ENCODE data around the gene ACAT2. TPM values are rescaled to one million over a fixed set of nuclear protein-coding genes. Genes with fewer than 3 reads are reported as not detected.
A peak's percentile ranks its signal among the peaks of the same experiment; 100 is the strongest.
"Not testable (repeated sequence)": the region's sequence is repeated elsewhere in the genome, so short reads cannot be mapped to it uniquely, and the experiment has no call there.

The ACAT2 gene
- total RNA-seq, 1 donor from 2014 or later = 5.2 TPM

DNA sequence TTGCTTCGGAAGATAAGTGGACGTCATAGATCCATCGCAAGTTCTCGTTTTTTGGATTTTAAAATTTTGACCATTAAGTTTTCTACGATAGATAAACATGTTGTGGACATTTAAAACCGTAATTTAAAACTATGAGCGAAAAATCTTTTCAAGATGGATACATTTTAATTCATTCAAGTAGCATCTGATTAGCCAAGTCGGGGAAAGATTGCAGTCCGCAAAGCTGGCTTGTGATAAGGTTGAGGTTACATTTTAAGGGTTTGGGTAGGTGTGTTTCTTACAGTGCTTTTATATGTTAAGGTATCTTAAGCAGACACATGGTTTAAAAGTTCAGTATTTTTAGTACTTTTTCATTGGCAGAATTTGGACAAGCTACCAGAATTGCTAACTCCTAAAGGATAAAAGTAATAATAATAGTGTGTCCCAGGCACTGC is 33.3 kb upstream of the ACAT2 start:
- peaks cover 29 to 35% (median 32%) of the 10 kb centered on the region in 3 donors for H3K4me1 ChIP-seq (ENCODE audit: control insufficient read depth in 3 of 3, insufficient read depth in 3 of 3, low read length in 3 of 3)
- H3K27ac ChIP-seq (ENCODE audit: low read depth, low read length) = peak overlapping the region; percentile 98
- H3K9ac ChIP-seq (ENCODE audit: low read depth in 1 of 3, low read length in 3 of 3) = peak overlapping the region; percentile 94 to 98 (median 95)
- H3K36me3 ChIP-seq (ENCODE audit: control insufficient read depth in 3 of 3, insufficient read depth in 3 of 3, low read length in 3 of 3) = no peaks in the 10 kb centered on the region
- H3K4me3 ChIP-seq (ENCODE audit: low read length in 3 of 3) = peak overlapping the region; percentile 83 to 95 (median 86)
- H3K9me3 ChIP-seq (ENCODE audit: control insufficient read depth in 3 of 3, low read length in 3 of 3) = no peaks in the 10 kb centered on the region
- no peaks in the 10 kb centered on the region for H3K27me3 ChIP-seq (ENCODE audit: control insufficient read depth in 3 of 3, insufficient read depth in 3 of 3, low read length in 3 of 3)

DNA sequence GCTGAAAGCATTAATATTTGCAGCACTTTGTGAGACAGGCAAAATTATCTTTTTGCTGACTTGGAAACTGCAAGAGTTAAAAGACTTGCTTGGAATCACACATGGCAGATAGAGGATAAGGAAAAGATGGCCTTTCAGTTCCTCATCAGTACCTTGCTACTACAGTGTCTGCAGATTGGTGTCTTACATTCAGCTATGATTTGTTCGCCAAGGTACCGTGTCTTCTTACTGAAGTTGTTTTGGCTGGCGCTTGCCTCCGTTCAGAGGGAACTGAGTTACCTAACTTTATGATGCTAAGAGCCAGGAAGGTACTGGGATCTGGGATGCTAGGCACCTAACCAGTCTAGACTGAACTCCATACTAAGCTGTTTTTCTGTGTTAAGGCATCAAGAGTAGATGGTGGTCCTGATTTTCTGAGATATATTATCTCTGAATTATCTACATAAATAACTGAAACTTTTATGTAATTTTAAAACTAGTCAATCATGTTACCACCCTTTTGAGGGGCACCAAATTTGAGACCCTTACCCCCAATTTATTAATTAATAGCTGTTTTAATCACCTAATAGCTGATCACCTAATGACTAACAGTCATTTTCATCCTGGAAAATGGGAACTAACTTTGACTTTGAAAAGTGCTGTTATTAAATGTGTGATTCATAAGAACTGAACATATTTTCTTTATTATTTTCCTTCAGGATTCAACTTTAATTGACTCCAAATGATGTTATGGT is 32.1 kb upstream of the ACAT2 start:
- peak overlapping the region; percentile 23 to 55 (median 47) for H3K4me3 ChIP-seq (ENCODE audit: low read length in 3 of 3)
- H3K4me1 ChIP-seq (ENCODE audit: control insufficient read depth in 3 of 3, insufficient read depth in 3 of 3, low read length in 3 of 3) = peaks cover 29 to 35% (median 32%) of the 10 kb centered on the region in 3 donors
- no peak overlapping the region for H3K9ac ChIP-seq (ENCODE audit: low read depth in 1 of 3, low read length in 3 of 3)
- H3K27me3 ChIP-seq (ENCODE audit: control insufficient read depth in 3 of 3, insufficient read depth in 3 of 3, low read length in 3 of 3) = no peaks in the 10 kb centered on the region
- H3K36me3 ChIP-seq (ENCODE audit: control insufficient read depth in 3 of 3, insufficient read depth in 3 of 3, low read length in 3 of 3) = no peaks in the 10 kb centered on the region
- H3K27ac ChIP-seq (ENCODE audit: low read depth, low read length) = no peak overlapping the region
- H3K9me3 ChIP-seq (ENCODE audit: control insufficient read depth in 3 of 3, low read length in 3 of 3) = no peaks in the 10 kb centered on the region

DNA sequence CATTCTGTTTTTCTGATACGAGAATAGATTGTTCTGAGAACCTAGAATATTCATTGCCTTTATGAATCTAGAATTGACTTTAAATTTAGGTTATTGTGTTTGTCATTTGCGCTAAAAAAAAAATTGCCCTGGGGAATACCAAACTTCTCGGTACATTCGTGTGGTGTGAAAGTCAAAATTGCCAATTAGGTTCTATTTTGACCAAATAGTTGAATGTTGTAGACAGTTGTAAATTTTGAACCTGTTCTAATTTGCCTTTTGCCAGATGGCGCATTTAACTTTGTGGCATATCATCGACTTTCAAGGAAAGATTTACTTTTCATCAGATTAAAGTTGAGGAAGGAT is 31.5 kb upstream of the ACAT2 start:
- Histone ChIP-seq H3K27me3 (ENCODE audit: control insufficient read depth in 3 of 3, insufficient read depth in 3 of 3, low read length in 3 of 3) (no peaks in the 10 kb centered on the region), H3K4me3 (ENCODE audit: low read length in 3 of 3) (no peak overlapping the region), H3K27ac (ENCODE audit: low read depth, low read length) (no peak overlapping the region), H3K9ac (ENCODE audit: low read depth in 1 of 3, low read length in 3 of 3) (no peak overlapping the region), H3K9me3 (ENCODE audit: control insufficient read depth in 3 of 3, low read length in 3 of 3) (no peaks in the 10 kb centered on the region), H3K36me3 (ENCODE audit: control insufficient read depth in 3 of 3, insufficient read depth in 3 of 3, low read length in 3 of 3) (no peaks in the 10 kb centered on the region), H3K4me1 (ENCODE audit: control insufficient read depth in 3 of 3, insufficient read depth in 3 of 3, low read length in 3 of 3) (peaks cover 29 to 32% (median 30%) of the 10 kb centered on the region in 3 donors)

- H3K27me3 ChIP-seq (ENCODE audit: control insufficient read depth in 3 of 3, insufficient read depth in 3 of 3, low read length in 3 of 3); H3K9ac ChIP-seq (ENCODE audit: low read depth in 1 of 3, low read length in 3 of 3); H3K36me3 ChIP-seq (ENCODE audit: control insufficient read depth in 3 of 3, insufficient read depth in 3 of 3, low read length in 3 of 3); H3K4me3 ChIP-seq (ENCODE audit: low read length in 3 of 3); H3K9me3 ChIP-seq (ENCODE audit: control insufficient read depth in 3 of 3, low read length in 3 of 3); H3K27ac ChIP-seq (ENCODE audit: low read depth, low read length): not testable (repeated sequence)
- peaks cover 17 to 23% (median 21%) of the 10 kb centered on the region in 3 donors for H3K4me1 ChIP-seq (ENCODE audit: control insufficient read depth in 3 of 3, insufficient read depth in 3 of 3, low read length in 3 of 3)
Observed at GRCh38 chr6:159732550-159732949, 29.3 kb upstream of the ACAT2 start.

- not testable (repeated sequence) for H3K36me3 ChIP-seq (ENCODE audit: control insufficient read depth in 3 of 3, insufficient read depth in 3 of 3, low read length in 3 of 3); H3K27me3 ChIP-seq (ENCODE audit: control insufficient read depth in 3 of 3, insufficient read depth in 3 of 3, low read length in 3 of 3); H3K4me3 ChIP-seq (ENCODE audit: low read length in 3 of 3); H3K27ac ChIP-seq (ENCODE audit: low read depth, low read length); H3K9ac ChIP-seq (ENCODE audit: low read depth in 1 of 3, low read length in 3 of 3); H3K9me3 ChIP-seq (ENCODE audit: control insufficient read depth in 3 of 3, low read length in 3 of 3)
- peaks cover 17 to 23% (median 21%) of the 10 kb centered on the region in 3 donors for H3K4me1 ChIP-seq (ENCODE audit: control insufficient read depth in 3 of 3, insufficient read depth in 3 of 3, low read length in 3 of 3)
Observed at GRCh38 chr6:159733395-159733794, 28.4 kb upstream of the ACAT2 start.

DNA sequence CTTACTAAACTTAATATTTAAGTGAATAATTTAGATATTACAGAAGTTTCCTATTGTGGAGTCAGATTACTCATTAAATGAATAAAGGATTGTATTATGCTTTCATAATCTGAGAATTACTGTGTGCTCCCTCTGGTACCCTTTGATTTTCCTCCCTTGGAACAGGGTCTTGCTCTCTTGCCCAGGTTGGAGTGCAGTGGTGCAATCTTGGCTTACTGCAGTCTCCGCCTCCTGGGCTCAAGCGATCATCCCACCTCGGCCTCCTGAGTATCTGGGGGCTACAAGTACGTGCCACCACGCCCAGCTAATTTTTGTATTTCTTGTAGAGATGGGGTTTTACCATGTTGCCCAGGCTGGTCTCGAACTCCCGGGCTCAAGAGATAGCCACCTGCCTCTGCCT is 24.9 kb upstream of the ACAT2 start:
- Histone ChIP-seq H3K27me3 (ENCODE audit: control insufficient read depth in 3 of 3, insufficient read depth in 3 of 3, low read length in 3 of 3) (no peaks in the 10 kb centered on the region), H3K27ac (ENCODE audit: low read depth, low read length) (no peak overlapping the region), H3K4me1 (ENCODE audit: control insufficient read depth in 3 of 3, insufficient read depth in 3 of 3, low read length in 3 of 3) (peaks cover 0 to 4% (median under 1%) of the 10 kb centered on the region in 3 donors), H3K4me3 (ENCODE audit: low read length in 3 of 3) (no peak overlapping the region), H3K9ac (ENCODE audit: low read depth in 1 of 3, low read length in 3 of 3) (no peak overlapping the region), H3K9me3 (ENCODE audit: control insufficient read depth in 3 of 3, low read length in 3 of 3) (no peaks in the 10 kb centered on the region), H3K36me3 (ENCODE audit: control insufficient read depth in 3 of 3, insufficient read depth in 3 of 3, low read length in 3 of 3) (peaks cover 4 to 11% (median 9%) of the 10 kb centered on the region in 3 donors)

GRCh38 chr6:159739341-159739740 is 22.5 kb upstream of the ACAT2 start:
- no peaks in the 10 kb centered on the region for H3K27me3 ChIP-seq (ENCODE audit: control insufficient read depth in 3 of 3, insufficient read depth in 3 of 3, low read length in 3 of 3)
- H3K4me1 ChIP-seq (ENCODE audit: control insufficient read depth in 3 of 3, insufficient read depth in 3 of 3, low read length in 3 of 3) = no peaks in the 10 kb centered on the region
- no peak overlapping the region for H3K9ac ChIP-seq (ENCODE audit: low read depth in 1 of 3, low read length in 3 of 3)
- H3K4me3 ChIP-seq (ENCODE audit: low read length in 3 of 3) = no peak overlapping the region
- H3K9me3 ChIP-seq (ENCODE audit: control insufficient read depth in 3 of 3, low read length in 3 of 3) = no peaks in the 10 kb centered on the region
- no peak overlapping the region for H3K27ac ChIP-seq (ENCODE audit: low read depth, low read length)
- H3K36me3 ChIP-seq (ENCODE audit: control insufficient read depth in 3 of 3, insufficient read depth in 3 of 3, low read length in 3 of 3) = peaks cover 15 to 34% (median 32%) of the 10 kb centered on the region in 3 donors

DNA sequence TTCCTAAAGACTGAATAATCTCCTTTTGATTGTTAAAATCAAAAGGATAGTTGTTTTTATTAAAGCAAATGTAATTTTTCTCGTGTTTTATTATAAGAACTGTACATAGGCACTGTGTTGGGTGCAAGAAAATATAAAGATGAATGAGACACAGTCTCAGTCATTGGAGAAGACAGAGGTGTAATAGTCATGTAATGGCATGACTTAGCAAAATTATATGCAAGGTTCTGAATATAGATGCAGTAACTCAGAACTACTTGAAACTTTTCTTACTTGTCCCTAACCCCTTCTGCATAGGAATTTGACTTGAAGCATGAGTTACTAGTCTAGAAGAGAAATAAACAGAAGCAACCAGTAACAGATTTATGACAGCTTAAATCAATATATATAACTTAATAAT is 19.7 kb upstream of the ACAT2 start:
- Histone ChIP-seq H3K9me3 (ENCODE audit: control insufficient read depth in 3 of 3, low read length in 3 of 3) (no peaks in the 10 kb centered on the region), H3K27ac (ENCODE audit: low read depth, low read length) (no peak overlapping the region), H3K36me3 (ENCODE audit: control insufficient read depth in 3 of 3, insufficient read depth in 3 of 3, low read length in 3 of 3) (peaks cover 33 to 61% (median 56%) of the 10 kb centered on the region in 3 donors), H3K4me1 (ENCODE audit: control insufficient read depth in 3 of 3, insufficient read depth in 3 of 3, low read length in 3 of 3) (no peaks in the 10 kb centered on the region), H3K9ac (ENCODE audit: low read depth in 1 of 3, low read length in 3 of 3) (no peak overlapping the region), H3K27me3 (ENCODE audit: control insufficient read depth in 3 of 3, insufficient read depth in 3 of 3, low read length in 3 of 3) (no peaks in the 10 kb centered on the region), H3K4me3 (ENCODE audit: low read length in 3 of 3) (no peak overlapping the region)

DNA sequence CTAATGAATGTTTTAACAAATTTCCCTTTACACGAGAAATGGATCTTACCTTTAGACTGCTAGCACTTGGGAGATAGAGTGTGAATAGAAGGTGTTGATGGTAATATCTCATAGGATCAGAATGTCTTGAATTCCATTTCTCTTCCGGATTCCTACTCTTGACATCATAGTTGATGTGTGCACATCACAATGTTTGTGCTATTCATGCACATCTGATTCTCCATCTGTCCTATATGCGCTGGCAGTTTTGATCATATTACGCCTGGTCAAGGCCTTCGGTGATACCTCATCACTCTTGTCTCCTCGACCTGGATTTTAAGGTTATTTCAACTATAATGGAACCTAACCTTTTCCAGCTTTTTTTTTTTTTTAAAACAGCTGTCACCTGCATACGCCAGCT is 16.8 kb upstream of the ACAT2 start:
- Histone ChIP-seq H3K4me1 (ENCODE audit: control insufficient read depth in 3 of 3, insufficient read depth in 3 of 3, low read length in 3 of 3) (no peaks in the 10 kb centered on the region), H3K4me3 (ENCODE audit: low read length in 3 of 3) (no peak overlapping the region), H3K27ac (ENCODE audit: low read depth, low read length) (no peak overlapping the region), H3K9ac (ENCODE audit: low read depth in 1 of 3, low read length in 3 of 3) (no peak overlapping the region), H3K36me3 (ENCODE audit: control insufficient read depth in 3 of 3, insufficient read depth in 3 of 3, low read length in 3 of 3) (peaks cover 39 to 79% (median 70%) of the 10 kb centered on the region in 3 donors), H3K9me3 (ENCODE audit: control insufficient read depth in 3 of 3, low read length in 3 of 3) (no peaks in the 10 kb centered on the region), H3K27me3 (ENCODE audit: control insufficient read depth in 3 of 3, insufficient read depth in 3 of 3, low read length in 3 of 3) (no peaks in the 10 kb centered on the region)

DNA sequence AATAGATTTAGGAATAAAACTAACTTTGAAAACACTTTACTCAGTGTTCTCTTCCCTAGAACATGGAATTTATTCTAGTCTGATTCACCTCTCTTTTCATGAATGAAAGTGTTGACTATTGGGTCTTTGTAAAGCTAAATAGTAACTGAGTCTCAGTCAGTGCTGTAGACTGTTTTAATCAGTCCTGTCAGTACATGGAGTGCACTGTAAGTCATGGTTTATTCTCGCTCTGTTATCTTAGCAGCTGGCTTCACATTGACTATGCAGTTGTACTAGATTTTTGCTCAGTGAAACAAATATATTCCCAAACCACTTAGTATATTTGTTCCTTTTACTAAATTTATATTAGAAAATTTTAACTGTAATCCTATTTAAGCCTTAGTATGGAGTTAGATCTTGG is 15.1 kb upstream of the ACAT2 start:
- H3K36me3 ChIP-seq (ENCODE audit: control insufficient read depth in 3 of 3, insufficient read depth in 3 of 3, low read length in 3 of 3) = peaks cover 35 to 76% (median 71%) of the 10 kb centered on the region in 3 donors
- no peak overlapping the region for H3K27ac ChIP-seq (ENCODE audit: low read depth, low read length)

More for the DNA sequence above, 15.1 kb upstream of the ACAT2 start:
- no peak overlapping the region for H3K4me3 ChIP-seq (ENCODE audit: low read length in 3 of 3)
- H3K4me1 ChIP-seq (ENCODE audit: control insufficient read depth in 3 of 3, insufficient read depth in 3 of 3, low read length in 3 of 3) = no peaks in the 10 kb centered on the region
- H3K9me3 ChIP-seq (ENCODE audit: control insufficient read depth in 3 of 3, low read length in 3 of 3) = no peaks in the 10 kb centered on the region
- no peaks in the 10 kb centered on the region for H3K27me3 ChIP-seq (ENCODE audit: control insufficient read depth in 3 of 3, insufficient read depth in 3 of 3, low read length in 3 of 3)
- no peak overlapping the region for H3K9ac ChIP-seq (ENCODE audit: low read depth in 1 of 3, low read length in 3 of 3)
